Fibroblast of villous mesenchyme (primary cell): ENCODE measurements around the gene ZSWIM6. TPM values are rescaled to one million over a fixed set of nuclear protein-coding genes. Genes with fewer than 3 reads are reported as not detected.

Source experiments
- DNase-seq: peaks from one replicate; pipeline ENCODE4 v3.0.0-alpha.2; 2010; ENCODE audit warnings: low read depth
- H3K4me3 ChIP-seq: 2 replicates; pipeline ENCODE4 v1.5.1; 2011; ENCODE audit warnings: low read depth, mild to moderate bottlenecking, low read length
- total RNA-seq: library from RNA; depleted of rRNA; stranded (reverse); fragments of >200 nt; gene quantifications from 2 replicates; pipeline ENCODE4 v1.2.3, GENCODE V29; 2012
- TF ChIP-seq, protein P1 (sequence below): IDR thresholded peaks from 2 replicates; pipeline ENCODE4 v1.5.1; 2012; ENCODE audit warnings: low read depth, mild to moderate bottlenecking, low read length; ENCODE audit not compliant: insufficient read depth

The ZSWIM6 gene
- total RNA-seq, 1 donor, result 16.4 TPM

- no peak overlapping the region for H3K4me3 ChIP-seq
- TF ChIP-seq, protein P1, sequence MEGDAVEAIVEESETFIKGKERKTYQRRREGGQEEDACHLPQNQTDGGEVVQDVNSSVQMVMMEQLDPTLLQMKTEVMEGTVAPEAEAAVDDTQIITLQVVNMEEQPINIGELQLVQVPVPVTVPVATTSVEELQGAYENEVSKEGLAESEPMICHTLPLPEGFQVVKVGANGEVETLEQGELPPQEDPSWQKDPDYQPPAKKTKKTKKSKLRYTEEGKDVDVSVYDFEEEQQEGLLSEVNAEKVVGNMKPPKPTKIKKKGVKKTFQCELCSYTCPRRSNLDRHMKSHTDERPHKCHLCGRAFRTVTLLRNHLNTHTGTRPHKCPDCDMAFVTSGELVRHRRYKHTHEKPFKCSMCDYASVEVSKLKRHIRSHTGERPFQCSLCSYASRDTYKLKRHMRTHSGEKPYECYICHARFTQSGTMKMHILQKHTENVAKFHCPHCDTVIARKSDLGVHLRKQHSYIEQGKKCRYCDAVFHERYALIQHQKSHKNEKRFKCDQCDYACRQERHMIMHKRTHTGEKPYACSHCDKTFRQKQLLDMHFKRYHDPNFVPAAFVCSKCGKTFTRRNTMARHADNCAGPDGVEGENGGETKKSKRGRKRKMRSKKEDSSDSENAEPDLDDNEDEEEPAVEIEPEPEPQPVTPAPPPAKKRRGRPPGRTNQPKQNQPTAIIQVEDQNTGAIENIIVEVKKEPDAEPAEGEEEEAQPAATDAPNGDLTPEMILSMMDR, result no peak
- DNase-seq, result no peak
These were observed 254.3 kb downstream of the ZSWIM6 start for GRCh38 chr5:61586096-61587084.

GRCh38 chr5:61587125-61587524 lies 255.1 kb downstream of the ZSWIM6 start:
- no peak for DNase-seq
- H3K4me3 ChIP-seq, result no peak overlapping the region
- TF ChIP-seq, protein P1, result no peak

DNA sequence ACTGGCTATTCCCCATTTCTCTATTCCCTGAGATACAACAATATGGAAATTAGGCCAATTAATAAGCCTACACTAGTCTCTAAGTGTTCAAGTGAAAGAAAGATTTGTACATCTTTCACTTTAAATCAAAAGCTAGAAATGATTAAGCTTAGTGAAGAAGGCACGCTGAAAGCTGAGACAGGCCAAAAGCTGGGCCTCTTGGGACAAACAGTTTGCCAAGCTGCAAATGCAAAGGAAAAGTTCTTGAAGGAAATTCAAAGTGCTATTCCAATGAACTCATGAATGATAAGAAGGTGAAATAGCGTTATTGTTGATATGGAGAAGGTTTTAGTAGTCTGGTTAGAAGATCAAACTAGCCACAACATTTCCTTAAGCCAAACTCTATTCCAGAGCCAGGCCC lies 256.2 kb downstream of the ZSWIM6 start:
- TF ChIP-seq, protein P1, result no peak
- DNase-seq, result no peak
- no peak overlapping the region for H3K4me3 ChIP-seq

GRCh38 chr5:61589946-61590345 lies 257.9 kb downstream of the ZSWIM6 start:
- TF ChIP-seq, protein P1, result no peak
- DNase-seq, result no peak
- no peak overlapping the region for H3K4me3 ChIP-seq

DNA sequence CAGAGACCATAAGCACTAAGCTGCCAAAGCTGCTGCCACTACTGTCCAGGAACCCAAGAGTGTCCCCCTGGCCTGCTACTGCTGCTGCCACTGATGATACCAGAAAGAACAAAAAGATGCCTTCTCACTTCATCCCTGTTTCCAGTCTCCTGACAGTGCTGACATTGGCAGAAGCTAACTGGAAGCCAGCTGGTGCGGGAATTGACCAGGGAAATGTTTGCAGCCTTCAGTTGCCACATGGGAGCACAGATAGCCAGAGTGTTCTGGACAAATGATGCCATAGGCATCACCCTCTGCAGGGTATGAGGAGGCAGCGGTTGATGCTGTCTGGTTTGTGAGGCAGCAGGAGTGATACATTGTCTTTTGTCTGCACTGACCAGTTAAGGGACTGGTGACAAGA lies 258.4 kb downstream of the ZSWIM6 start:
- H3K4me3 ChIP-seq, result no peak overlapping the region
- TF ChIP-seq, protein P1, result no peak
- no peak for DNase-seq

- TF ChIP-seq, protein P1, result no peak
- H3K4me3 ChIP-seq, result no peak overlapping the region
- DNase-seq, result no peak
These were observed 259.8 kb downstream of the ZSWIM6 start for GRCh38 chr5:61591859-61592258.
